ENCODE results near the gene KCNQ1.

KCNQ1 gene

GRCh38 chr11:2760196-2760871 lies 315.5 kb downstream of the KCNQ1 start:
- no peak for DNase-seq

- DNase-seq, result no peak
Observed at GRCh38 chr11:2761131-2762030, 316.6 kb downstream of the KCNQ1 start.

- no peak for DNase-seq
Observed at GRCh38 chr11:2762031-2762380, 317.2 kb downstream of the KCNQ1 start.

GRCh38 chr11:2762451-2762850 lies 317.6 kb downstream of the KCNQ1 start:
- DNase-seq, result no peak

GRCh38 chr11:2763984-2764383 lies 319.2 kb downstream of the KCNQ1 start:
- DNase-seq, result no peak

GRCh38 chr11:2765491-2765890 lies 320.7 kb downstream of the KCNQ1 start:
- DNase-seq, result no peak

GRCh38 chr11:2766166-2766565 lies 321.4 kb downstream of the KCNQ1 start:
- DNase-seq, result no peak

- DNase-seq, result no peak
Observed at GRCh38 chr11:2767071-2767470, 322.3 kb downstream of the KCNQ1 start.

GRCh38 chr11:2767801-2768200 lies 323.0 kb downstream of the KCNQ1 start:
- no peak for DNase-seq

GRCh38 chr11:2768471-2769408 lies 323.9 kb downstream of the KCNQ1 start:
- no peak for DNase-seq

- DNase-seq, result no peak
Observed at GRCh38 chr11:2769409-2770095, 324.7 kb downstream of the KCNQ1 start.

- no peak for DNase-seq
Observed at GRCh38 chr11:2770096-2770751, 325.4 kb downstream of the KCNQ1 start.

- no peak for DNase-seq
Observed at GRCh38 chr11:2770761-2771301, 326.0 kb downstream of the KCNQ1 start.

GRCh38 chr11:2771758-2772466 lies 327.1 kb downstream of the KCNQ1 start:
- DNase-seq, result no peak

- DNase-seq, result no peak
Observed at GRCh38 chr11:2772544-2773031, 327.8 kb downstream of the KCNQ1 start.

GRCh38 chr11:2774173-2775082 lies 329.6 kb downstream of the KCNQ1 start:
- DNase-seq, result no peak

GRCh38 chr11:2775083-2775625 lies 330.3 kb downstream of the KCNQ1 start:
- no peak for DNase-seq

GRCh38 chr11:2775626-2776350 lies 331.0 kb downstream of the KCNQ1 start:
- DNase-seq, result no peak

Measured in left hindlimb (tissue), 1 donor.